ENCODE results near the gene PRELP.

GRCh38 chr1:203521812-203522211 lies 46.2 kb downstream of the PRELP start:
- TF ChIP-seq CTCF (IDR thresholded peaks at IDR 0.05) (no peak), POLR2A (IDR thresholded peaks at IDR 0.05) (no peak), POLR2AphosphoS5 (IDR thresholded peaks at IDR 0.05) (no peak), EP300 (IDR thresholded peaks at IDR 0.05; ENCODE audit: low read depth) (no peak)

All from transverse colon (tissue), 4 donors.